Measurements from ENCODE around the gene EHHADH. TPM values are rescaled to one million over a fixed set of nuclear protein-coding genes. Genes with fewer than 3 reads are reported as not detected.

Gene EHHADH
- total RNA-seq, 1 experiment from 2014 or later = 10.7 TPM

DNA sequence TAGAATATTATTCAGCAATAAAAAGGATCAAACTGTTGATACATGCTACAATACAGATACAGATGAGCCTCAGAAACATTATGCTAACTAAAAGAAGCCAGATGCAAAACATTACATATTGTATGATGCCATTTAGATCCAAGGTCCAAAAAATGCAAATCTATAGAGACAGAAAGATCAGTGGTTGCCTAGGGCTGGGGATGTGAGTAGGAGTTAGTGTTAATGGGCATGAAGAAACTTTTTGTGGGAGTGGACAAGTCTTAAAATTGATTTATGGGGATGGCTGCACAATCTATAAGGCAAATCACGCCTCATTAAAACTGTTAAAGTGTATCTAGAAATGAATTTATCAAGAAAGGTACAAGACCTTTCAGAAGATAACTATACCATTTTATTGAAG, 45.0 kb downstream of the EHHADH start:
- no peak overlapping the region for H3K27ac ChIP-seq (ENCODE audit: low read depth, low read length)
- no peaks in the 10 kb centered on the region for H3K9me2 ChIP-seq (ENCODE audit: insufficient read depth)
- no peak overlapping the region for H2AFZ ChIP-seq (ENCODE audit: low read depth, low read length, poor library complexity, severe bottlenecking)
- H3K9ac ChIP-seq (ENCODE audit: low read length) = no peak overlapping the region
- intact Hi-C loops (cut with micrococcal nuclease) = no loop called here
- H3K4me2 ChIP-seq (ENCODE audit: low read length) = no peak overlapping the region
- no peaks in the 10 kb centered on the region for H3K79me2 ChIP-seq (ENCODE audit: insufficient read depth, low read length)
- ChIA-PET RAD21 (ENCODE audit: low non-redundant PET in 1 of 2, low total read pairs in 2 of 2, uncharacterized antibody in 2 of 2, unreplicated experiment in 2 of 2) (no interaction called here), CTCF (no interaction called here), POLR2A (no interaction called here)
- H3K36me3 ChIP-seq (ENCODE audit: control insufficient read depth in 1 of 2, insufficient read depth in 2 of 2, low read length in 2 of 2) = no peaks in the 10 kb centered on the region
- ATAC-seq (no peak), DNase-seq (ENCODE audit: low read depth, low spot score) (no peak)
- no peak overlapping the region for H3K4me3 ChIP-seq (replicated peaks in 1 of 2; ENCODE audit: low read depth in 1 of 2, low read length in 2 of 2)
- H3K4me1 ChIP-seq (ENCODE audit: control insufficient read depth in 1 of 2, insufficient read depth in 2 of 2, low read length in 2 of 2) = no peaks in the 10 kb centered on the region
- no peaks in the 10 kb centered on the region for H3K27me3 ChIP-seq (ENCODE audit: insufficient read depth, low read length)
- no peaks in the 10 kb centered on the region for H3K9me3 ChIP-seq (ENCODE audit: control insufficient read depth in 1 of 2, insufficient read depth in 1 of 2, low read depth in 1 of 2, low read length in 2 of 2)
- TF ChIP-seq ZNF274 (IDR thresholded peaks at IDR 0.05; ENCODE audit: low read depth, low read length) = no peak
- BruUV-seq (replicated peaks) = no TSS peak
- H4K20me1 ChIP-seq (ENCODE audit: insufficient read depth) = no peaks in the 10 kb centered on the region

DNA sequence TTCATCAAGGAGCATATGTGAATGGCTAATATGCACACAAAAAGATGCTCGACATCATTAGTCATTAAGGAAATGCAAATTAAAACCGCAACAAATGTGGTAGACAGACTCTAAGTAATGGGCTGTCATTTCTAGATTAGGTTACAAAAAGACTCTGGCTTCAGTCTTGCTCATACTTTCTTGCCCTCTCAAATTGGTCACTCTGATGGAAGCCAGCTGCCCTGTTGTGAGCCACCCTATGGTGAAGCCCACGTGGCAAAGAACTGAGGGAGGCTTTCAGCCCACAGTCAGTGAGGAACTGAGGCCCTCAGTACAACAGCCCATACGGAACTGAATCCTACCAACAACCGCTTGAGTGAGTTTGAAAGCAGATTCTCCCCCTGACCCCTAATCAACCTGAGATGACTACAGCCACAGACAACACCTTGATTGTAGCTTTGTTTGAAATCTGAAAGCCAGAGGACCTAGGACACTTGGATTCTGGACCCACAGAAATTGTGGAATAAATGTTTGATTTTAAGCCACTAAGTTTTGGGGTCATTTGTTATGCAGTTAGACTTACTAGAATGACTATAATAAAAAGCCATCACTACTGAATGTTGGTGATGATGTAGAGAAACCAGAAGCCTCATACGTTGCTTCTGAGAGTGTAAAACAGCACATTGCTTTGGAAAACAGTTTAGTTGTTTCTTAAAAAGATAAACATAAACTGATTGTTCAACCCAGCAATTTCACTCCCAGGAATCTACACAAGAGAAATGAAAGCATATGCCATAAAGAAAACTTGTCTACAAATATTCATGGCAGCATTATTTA, 45.7 kb downstream of the EHHADH start:
- no TSS peak for BruUV-seq (replicated peaks)
- Histone ChIP-seq H3K79me2 (ENCODE audit: insufficient read depth, low read length) (no peaks in the 10 kb centered on the region), H3K27ac (ENCODE audit: low read depth, low read length) (no peak overlapping the region), H3K9ac (ENCODE audit: low read length) (no peak overlapping the region), H3K4me1 (ENCODE audit: control insufficient read depth in 1 of 2, insufficient read depth in 2 of 2, low read length in 2 of 2) (no peaks in the 10 kb centered on the region), H2AFZ (ENCODE audit: low read depth, low read length, poor library complexity, severe bottlenecking) (no peak overlapping the region), H3K27me3 (ENCODE audit: insufficient read depth, low read length) (no peaks in the 10 kb centered on the region), H3K4me2 (ENCODE audit: low read length) (no peak overlapping the region), H4K20me1 (ENCODE audit: insufficient read depth) (no peaks in the 10 kb centered on the region), H3K4me3 (replicated peaks in 1 of 2; ENCODE audit: low read depth in 1 of 2, low read length in 2 of 2) (no peak overlapping the region), H3K36me3 (ENCODE audit: control insufficient read depth in 1 of 2, insufficient read depth in 2 of 2, low read length in 2 of 2) (no peaks in the 10 kb centered on the region), H3K9me2 (ENCODE audit: insufficient read depth) (no peaks in the 10 kb centered on the region), H3K9me3 (ENCODE audit: control insufficient read depth in 1 of 2, insufficient read depth in 1 of 2, low read depth in 1 of 2, low read length in 2 of 2) (no peaks in the 10 kb centered on the region)
- RAD21 ChIA-PET (ENCODE audit: low non-redundant PET in 1 of 2, low total read pairs in 2 of 2, uncharacterized antibody in 2 of 2, unreplicated experiment in 2 of 2) = no interaction called here
- intact Hi-C loops (cut with micrococcal nuclease) = no loop called here
- DNase-seq (ENCODE audit: low read depth, low spot score) (no peak), ATAC-seq (no peak)
- POLR2A ChIA-PET = no interaction called here
- TF ChIP-seq ZNF274 (IDR thresholded peaks at IDR 0.05; ENCODE audit: low read depth, low read length) (no peak), SP1 (IDR thresholded peaks at IDR 0.05; ENCODE audit: low read depth) (no peak), POLR2A (IDR thresholded peaks at IDR 0.05; ENCODE audit: borderline replicate concordance, extremely low read depth, insufficient read depth, insufficient read length) (no peak), SRF (IDR thresholded peaks at IDR 0.05; ENCODE audit: low read depth) (no peak), FOSL1 (IDR thresholded peaks at IDR 0.05; ENCODE audit: low read depth) (no peak)
- TF ChIP-seq, protein P1, sequence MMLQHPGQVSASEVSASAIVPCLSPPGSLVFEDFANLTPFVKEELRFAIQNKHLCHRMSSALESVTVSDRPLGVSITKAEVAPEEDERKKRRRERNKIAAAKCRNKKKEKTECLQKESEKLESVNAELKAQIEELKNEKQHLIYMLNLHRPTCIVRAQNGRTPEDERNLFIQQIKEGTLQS (IDR thresholded peaks at IDR 0.05) = no peak
- TF ChIP-seq, protein P2, sequence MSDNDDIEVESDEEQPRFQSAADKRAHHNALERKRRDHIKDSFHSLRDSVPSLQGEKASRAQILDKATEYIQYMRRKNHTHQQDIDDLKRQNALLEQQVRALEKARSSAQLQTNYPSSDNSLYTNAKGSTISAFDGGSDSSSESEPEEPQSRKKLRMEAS (IDR thresholded peaks at IDR 0.05) = no peak
- CTCF ChIA-PET = interaction anchor here (0.5 kb wide), 1 partner anchor 10 kb away, joined by 4 read pairs; no protein-coding TSS in a partner anchor

All from HCT116 (cell line).